Fibroblast of gingiva (primary cell): ENCODE results near the gene OR6B1.
"Not testable (repeated sequence)": the region's sequence is repeated elsewhere in the genome, so short reads cannot be mapped to it uniquely, and the experiment has no call there.

Experiments
- DNase-seq: peaks from one replicate; pipeline ENCODE4 v3.0.0-alpha.2; 2011; ENCODE audit warnings: low read depth

The OR6B1 gene

DNA sequence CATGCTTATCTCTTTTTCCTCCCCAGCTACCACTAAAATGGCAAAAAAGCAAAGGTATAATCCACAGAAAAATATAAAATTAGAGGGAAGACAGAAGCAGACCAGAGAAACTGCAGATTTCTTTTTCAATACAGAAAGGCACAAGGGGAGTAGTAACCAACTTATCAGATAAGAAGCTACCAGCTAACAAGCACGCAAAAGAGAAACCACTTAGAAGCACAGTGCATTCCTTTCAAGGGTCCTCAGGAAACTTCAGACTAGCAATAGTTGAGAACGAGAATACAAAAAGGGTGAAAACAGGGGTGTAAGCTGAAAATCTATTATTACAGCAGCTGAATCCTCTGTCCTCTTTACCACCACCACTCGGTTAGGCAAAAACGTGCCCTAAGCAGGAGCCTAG is 38.8 kb downstream of the OR6B1 start:
- no peak for DNase-seq

DNA sequence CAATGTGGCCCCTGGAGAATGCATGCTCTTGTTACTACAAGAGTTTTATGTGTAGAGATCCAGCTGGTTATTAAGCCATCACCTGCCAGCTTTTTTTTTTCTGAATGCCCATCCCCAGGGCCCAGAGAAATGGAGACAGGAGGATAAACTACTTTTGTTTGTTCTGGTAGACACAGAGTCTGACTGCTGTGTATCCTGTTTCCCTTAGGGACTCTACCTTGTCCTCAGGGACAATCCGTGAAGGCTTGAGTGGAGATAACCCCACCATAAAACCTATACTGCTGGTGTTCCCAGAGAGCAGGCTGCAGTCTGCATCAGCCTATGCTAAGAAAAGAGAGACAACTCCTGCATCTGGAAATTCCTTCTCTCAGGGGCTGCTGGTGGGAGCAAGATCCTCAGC is 48.5 kb downstream of the OR6B1 start, which contains the start of gene OR2A5:
TSS of gene OR2A5 (plus strand) at position 301 of the 400 bp plus-strand sequence. CDS start 1,454 bp downstream, outside the sequence.
- DNase-seq, result no peak

DNA sequence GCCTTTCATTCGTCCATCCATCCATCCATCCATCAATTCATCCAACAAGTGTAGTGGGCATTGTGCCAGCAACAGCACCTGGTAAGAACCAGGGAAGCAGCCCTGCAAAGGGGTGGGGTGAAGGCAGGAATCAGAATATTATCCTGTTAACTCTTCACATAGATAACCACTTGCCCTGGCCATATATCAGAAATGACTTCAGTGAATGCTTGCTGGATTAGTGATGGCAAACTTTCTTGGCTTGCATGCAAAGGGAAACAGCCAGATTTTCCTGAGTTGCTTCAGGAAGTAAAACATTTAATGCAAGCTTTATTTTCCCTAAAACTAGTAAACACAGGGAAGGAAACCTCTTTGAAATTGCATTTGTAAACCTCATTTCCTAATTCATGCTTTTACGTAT is 49.4 kb downstream of the OR6B1 start:
- DNase-seq, result no peak

DNA sequence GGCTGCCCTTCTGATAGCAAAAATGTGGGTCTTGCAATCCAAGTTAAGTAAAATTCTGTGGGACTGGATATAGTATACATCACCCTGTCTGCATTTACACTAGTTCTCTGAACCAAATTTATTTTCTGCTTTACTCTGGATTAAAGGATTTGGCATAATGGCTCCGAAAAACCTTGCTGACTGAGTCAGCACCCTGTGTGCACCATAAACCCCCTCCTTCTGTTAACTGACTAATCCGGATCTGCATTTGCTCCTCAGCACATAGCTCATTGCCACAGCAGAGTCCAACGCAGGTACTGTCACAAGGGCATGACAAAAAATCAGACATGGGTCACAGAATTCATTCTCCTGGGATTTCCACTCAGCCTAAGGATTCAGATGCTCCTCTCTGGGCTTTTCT is 50.0 kb downstream of the OR6B1 start:
- DNase-seq, result no peak

DNA sequence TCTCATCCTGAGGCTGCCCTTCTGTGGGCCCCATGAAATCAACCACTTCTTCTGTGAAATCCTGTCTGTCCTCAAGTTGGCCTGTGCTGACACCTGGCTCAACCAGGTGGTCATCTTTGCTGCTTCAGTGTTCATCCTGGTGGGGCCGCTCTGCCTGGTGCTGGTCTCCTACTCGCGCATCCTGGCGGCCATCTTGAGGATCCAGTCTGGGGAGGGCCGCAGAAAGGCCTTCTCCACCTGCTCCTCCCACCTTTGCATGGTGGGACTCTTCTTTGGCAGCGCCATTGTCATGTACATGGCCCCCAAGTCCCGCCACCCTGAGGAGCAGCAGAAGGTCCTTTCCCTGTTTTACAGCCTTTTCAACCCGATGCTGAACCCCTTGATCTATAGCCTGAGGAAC is 50.8 kb downstream of the OR6B1 start:
- DNase-seq, result not testable (repeated sequence)

DNA sequence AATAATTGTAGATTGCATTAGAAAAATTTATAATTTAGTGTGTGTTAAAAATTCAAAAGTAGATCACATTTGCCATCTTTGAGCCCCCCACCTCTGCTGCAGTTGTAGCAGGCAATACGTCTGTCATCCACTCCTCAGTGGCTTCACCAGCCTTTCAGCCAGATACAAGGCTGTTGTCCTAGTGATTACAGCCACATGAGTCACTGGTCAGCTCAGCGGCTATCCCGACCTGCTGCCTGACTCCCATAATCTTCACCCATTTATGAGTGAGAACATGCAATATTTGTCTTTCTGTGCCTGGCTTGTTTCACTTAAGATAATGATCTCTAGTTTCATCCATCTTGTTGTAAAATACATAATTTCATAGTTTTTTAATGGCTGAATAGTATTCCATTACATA is 57.8 kb downstream of the OR6B1 start:
- no peak for DNase-seq
